Measurements from ENCODE around the gene CLEC11A. TPM values are rescaled to one million over a fixed set of nuclear protein-coding genes. Genes with fewer than 3 reads are reported as not detected.

The CLEC11A gene
- total and polyA plus RNA-seq, 9 of the 15 experiments (the other 6 are each of a cell fraction or from before 2014, with no cell fraction given) = 0.39 to 43.9 (median 3.4) TPM

- TF ChIP-seq TBL1XR1 (IDR thresholded peaks at IDR 0.05; ENCODE audit: low read length in 2 of 2) (no peak), LEF1 (IDR thresholded peaks at IDR 0.05) (no peak), SAP30 (IDR thresholded peaks at IDR 0.05; ENCODE audit: borderline replicate concordance, insufficient read depth, low read depth, low read length, poor library complexity, severe bottlenecking) (no peak), TGIF2 (CRISPR knock-in tag; IDR thresholded peaks at IDR 0.05) (no peak), SPI1 (IDR thresholded peaks at IDR 0.05; ENCODE audit: borderline replicate concordance, low read depth, low read length) (no peak), SUPT5H (IDR thresholded peaks at IDR 0.05) (no peak), SIN3A (IDR thresholded peaks at IDR 0.05; ENCODE audit: borderline replicate concordance in 2 of 2, control insufficient read depth in 1 of 2, low read depth in 2 of 2, low read length in 2 of 2) (no peak), MTA3 (IDR thresholded peaks at IDR 0.05; ENCODE audit: borderline replicate concordance) (no peak), ADNP (tag; IDR thresholded peaks at IDR 0.05) (peak; percentile 63; the same call in 1 of the 2 replicates), MAFF (IDR thresholded peaks at IDR 0.05; ENCODE audit: low read length) (no peak), NEUROD1 (IDR thresholded peaks at IDR 0.05; ENCODE audit: borderline replicate concordance, low read depth, low read length, partially characterized antibody) (no peak), FOXJ2 (tag; IDR thresholded peaks at IDR 0.05) (no peak), ZNF184 (CRISPR knock-in tag; IDR thresholded peaks at IDR 0.05) (no peak), E2F6 (IDR thresholded peaks at IDR 0.05; ENCODE audit: borderline replicate concordance in 1 of 2, extremely low read depth in 1 of 2, insufficient read depth in 1 of 2, insufficient read length in 1 of 2, low read depth in 1 of 2, low read length in 1 of 2, poor library complexity in 1 of 2, severe bottlenecking in 1 of 2) (no peak), ZSCAN32 (CRISPR knock-in tag; IDR thresholded peaks at IDR 0.05) (no peak), ETV5 (CRISPR knock-in tag; IDR thresholded peaks at IDR 0.05; ENCODE audit: low read depth) (no peak), ZC3H4 (CRISPR knock-in tag; IDR thresholded peaks at IDR 0.05; ENCODE audit: borderline replicate concordance) (no peak), STAG1 (CRISPR knock-in tag; IDR thresholded peaks at IDR 0.05; ENCODE audit: borderline replicate concordance) (no peak), PML (IDR thresholded peaks at IDR 0.05; ENCODE audit: low read length) (no peak), ZNF143 (CRISPR knock-in tag; IDR thresholded peaks at IDR 0.05) (peak; percentile 86), SP1 (CRISPR knock-in tag; IDR thresholded peaks at IDR 0.05) (0 out of 2 replicates have a peak, but pooled peaks have one; percentile 45), MED1 (CRISPR knock-in tag; IDR thresholded peaks at IDR 0.05; ENCODE audit: borderline replicate concordance) (no peak), GMEB1 (CRISPR knock-in tag; IDR thresholded peaks at IDR 0.05) (no peak), BHLHE40 (IDR thresholded peaks at IDR 0.05; ENCODE audit: low read length) (no peak), KLF13 (tag; IDR thresholded peaks at IDR 0.05; ENCODE audit: borderline replicate concordance, low read depth) (no peak), TOE1 (IDR thresholded peaks at IDR 0.05; ENCODE audit: borderline replicate concordance) (peak; percentile 59; the same call in 1 of the 2 replicates), TOE1 (CRISPR knock-in tag; IDR thresholded peaks at IDR 0.05; ENCODE audit: borderline replicate concordance, low read depth) (no peak), ZNF12 (CRISPR knock-in tag; IDR thresholded peaks at IDR 0.05) (no peak), ESRRB (CRISPR knock-in tag; IDR thresholded peaks at IDR 0.05; ENCODE audit: borderline replicate concordance) (no peak)
Measured at GRCh38 chr19:50772476-50772875, 49.3 kb downstream of the CLEC11A start (continued).
